Calu3 (cell line): Measurements from ENCODE around the gene GFY. TPM values are rescaled to one million over a fixed set of nuclear protein-coding genes. Genes with fewer than 3 reads are reported as not detected.
A peak's percentile ranks its signal among the peaks of the same experiment; 100 is the strongest.

Source experiments
- BruUV-seq: library from RNA; stranded (reverse); fragments of 400-500 nt; replicated peaks from 2 replicates; lab custom pipeline; 2021; lab: Mats Ljungman, UMichigan
- CTCF ChIA-PET: fragments of 300-600 bp; sonication (Branson Sonifier 250); formaldehyde crosslinking; loops from one replicate; lab custom pipeline; 2022; ENCODE audit warnings: antibody characterized with exemption; lab: Charles Lee
- DNase-seq: peaks from one replicate; pipeline ENCODE4 v3.0.0; 2022
- H3K27ac Mint-ChIP-seq: one replicate; pipeline ENCODE4 v1.8.0; 2022; ENCODE audit warnings: mixed read lengths; ENCODE audit not compliant: unreplicated experiment
- H3K27me3 Mint-ChIP-seq: one replicate; pipeline ENCODE4 v1.8.0; 2022; ENCODE audit warnings: mixed read lengths; ENCODE audit not compliant: unreplicated experiment
- H3K36me3 Mint-ChIP-seq: one replicate; pipeline ENCODE4 v1.8.0; 2022; ENCODE audit warnings: mild to moderate bottlenecking, moderate library complexity, mixed read lengths; ENCODE audit not compliant: insufficient read depth, unreplicated experiment
- H3K4me1 Mint-ChIP-seq: one replicate; pipeline ENCODE4 v1.8.0; 2022; ENCODE audit warnings: mild to moderate bottlenecking, low read depth, mixed read lengths; ENCODE audit not compliant: unreplicated experiment
- H3K4me3 Mint-ChIP-seq: one replicate; pipeline ENCODE4 v1.8.0; 2022; ENCODE audit warnings: mild to moderate bottlenecking, low read depth, moderate library complexity, mixed read lengths; ENCODE audit not compliant: unreplicated experiment
- H3K9me3 Mint-ChIP-seq: one replicate; pipeline ENCODE4 v1.8.0; 2022; ENCODE audit warnings: low read depth, mixed read lengths; ENCODE audit not compliant: unreplicated experiment
- CTCF ChIP-seq: fragments of 200-600 bp; IDR thresholded peaks from one replicate; pipeline ENCODE4 v1.8.0; 2022; ENCODE audit warnings: antibody characterized with exemption; ENCODE audit not compliant: unreplicated experiment
- intact Hi-C: fragments of 100-400 bp; cut with micrococcal nuclease; formaldehyde crosslinking; loops from one replicate; pipeline ENCODE4 v1.10.0; 2022; ENCODE audit not compliant: unreplicated experiment
- total RNA-seq: library from RNA; stranded (reverse); gene quantifications from 2 replicates; pipeline ENCODE4 v1.2.3, GENCODE V29; 2022

The GFY gene
- total RNA-seq, 1 experiment from 2014 or later = not detected

DNA sequence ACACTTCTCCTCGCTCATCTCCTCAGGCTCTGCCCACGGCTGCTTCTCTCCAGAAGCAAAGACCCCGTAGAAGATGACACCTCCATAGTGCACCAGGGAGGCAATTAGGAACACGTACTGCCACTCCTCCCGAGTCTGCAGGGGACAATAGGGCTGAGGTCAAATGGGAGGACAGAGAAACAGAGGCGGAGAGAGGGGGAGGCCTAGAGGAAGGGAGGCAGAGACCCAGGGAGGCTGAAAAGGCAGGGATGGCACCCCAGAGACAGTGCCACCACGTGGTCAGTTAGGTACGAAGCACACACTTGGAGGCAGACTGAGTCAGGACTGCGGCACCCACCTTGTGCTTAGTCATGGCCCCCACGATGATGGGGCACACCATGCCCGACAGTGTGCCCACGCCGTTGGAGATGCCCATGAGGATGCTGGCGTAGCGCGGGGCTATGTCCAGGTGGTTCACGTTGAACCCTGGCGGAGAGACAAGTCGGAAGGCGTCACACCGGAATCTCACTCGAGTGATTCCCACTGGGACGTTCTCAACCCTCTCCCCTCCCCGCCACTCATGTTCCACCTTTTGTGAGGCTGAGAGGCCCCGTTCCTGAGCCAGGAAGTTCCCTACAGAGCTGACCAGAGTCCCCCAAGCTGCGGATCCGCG, 5.6 kb downstream of the GFY start:
- H3K27me3 Mint-ChIP-seq = peaks cover 96% of the 10 kb centered on the region
- peaks cover 14% of the 10 kb centered on the region for H3K4me1 Mint-ChIP-seq
- intact Hi-C loops = no loop called here
- DNase-seq = peak; percentile 20
- H3K27ac Mint-ChIP-seq = no peak overlapping the region
- CTCF ChIA-PET = no interaction called here
- H3K36me3 Mint-ChIP-seq = peaks cover 1% of the 10 kb centered on the region
- H3K4me3 Mint-ChIP-seq = no peak overlapping the region
- H3K9me3 Mint-ChIP-seq = peaks cover 3% of the 10 kb centered on the region
- TF ChIP-seq CTCF = no peak
- no TSS peak for BruUV-seq

- Mint-ChIP-seq H3K4me3 (no peak overlapping the region), H3K4me1 (peaks cover 9% of the 10 kb centered on the region), H3K36me3 (peaks cover 6% of the 10 kb centered on the region), H3K27ac (no peak overlapping the region), H3K27me3 (peaks cover 96% of the 10 kb centered on the region), H3K9me3 (peaks cover 3% of the 10 kb centered on the region)
- DNase-seq = no peak
- CTCF ChIA-PET = no interaction called here
- BruUV-seq = no TSS peak
- intact Hi-C loops = no loop called here
- TF ChIP-seq CTCF = no peak
Observed at GRCh38 chr19:49431330-49431749, 6.2 kb downstream of the GFY start.

GRCh38 chr19:49432141-49433073, 7.2 kb downstream of the GFY start:
- Mint-ChIP-seq H3K36me3 (peaks cover 6% of the 10 kb centered on the region), H3K4me1 (no peaks in the 10 kb centered on the region), H3K27ac (no peak overlapping the region), H3K27me3 (peaks cover 96% of the 10 kb centered on the region), H3K4me3 (no peak overlapping the region), H3K9me3 (peaks cover 3% of the 10 kb centered on the region)
- no TSS peak for BruUV-seq
- DNase-seq = no peak
- CTCF ChIA-PET = no interaction called here
- no peak for TF ChIP-seq CTCF
- intact Hi-C loops = no loop called here

GRCh38 chr19:49433240-49433901, 8.2 kb downstream of the GFY start:
- Mint-ChIP-seq H3K4me1 (no peaks in the 10 kb centered on the region), H3K4me3 (no peak overlapping the region), H3K9me3 (peaks cover 3% of the 10 kb centered on the region), H3K36me3 (peaks cover 6% of the 10 kb centered on the region), H3K27me3 (peaks cover 96% of the 10 kb centered on the region), H3K27ac (no peak overlapping the region)
- DNase-seq = no peak
- CTCF ChIA-PET = no interaction called here
- TF ChIP-seq CTCF = no peak
- intact Hi-C loops = no loop called here
- no TSS peak for BruUV-seq
